Ectodermal cell (in vitro differentiated cells): ENCODE measurements around the gene PIK3AP1.

Experiments
- H3K27ac ChIP-seq: 2 replicates; pipeline ENCODE4 v1.7.0; 2013; ENCODE audit warnings: mild to moderate bottlenecking, low read depth, low read length; ENCODE audit not compliant: insufficient read depth, poor library complexity, severe bottlenecking
- H3K27me3 ChIP-seq: 2 replicates; pipeline ENCODE4 v1.7.0; 2013; ENCODE audit warnings: mild to moderate bottlenecking, low read length; ENCODE audit not compliant: insufficient read depth, control insufficient read depth, poor library complexity, severe bottlenecking
- H3K36me3 ChIP-seq: one replicate; pipeline ENCODE4 v1.7.0; 2013; ENCODE audit warnings: low read length; ENCODE audit not compliant: control insufficient read depth, insufficient read depth
- H3K4me1 ChIP-seq: one replicate; pipeline ENCODE4 v1.7.0; 2013; ENCODE audit warnings: low read length; ENCODE audit not compliant: control insufficient read depth, insufficient read depth
- H3K4me3 ChIP-seq: 2 replicates; pipeline ENCODE4 v1.7.0; 2013; ENCODE audit warnings: low read depth, low read length, control low read depth; ENCODE audit not compliant: insufficient read depth
- H3K9me3 ChIP-seq: 2 replicates; pipeline ENCODE4 v1.7.0; 2013; ENCODE audit warnings: mild to moderate bottlenecking, low read length, moderate library complexity; ENCODE audit not compliant: control insufficient read depth
- WGBS, 2 experiments: methylation state at CpG; one replicate each; pipeline ENCODE4 v1.1.7; 2013; ENCODE audit warnings: missing lambda C conversion rate in 2 of 2; 5-methylcytosine and 5-hydroxymethylcytosine counted together

PIK3AP1 gene

GRCh38 chr10:96573036-96573435 is 147.3 kb downstream of the PIK3AP1 start:
- Histone ChIP-seq H3K4me1 (no peaks in the 10 kb centered on the region), H3K27ac (no peak overlapping the region), H3K9me3 (no peaks in the 10 kb centered on the region), H3K27me3 (no peaks in the 10 kb centered on the region), H3K4me3 (no peak overlapping the region), H3K36me3 (peaks cover 12% of the 10 kb centered on the region)
- 89 to 97% methylated on average over 3 to 5 of the region's 5 CpGs for WGBS, 2 experiments

- Histone ChIP-seq H3K4me1 (no peaks in the 10 kb centered on the region), H3K27me3 (no peaks in the 10 kb centered on the region), H3K36me3 (peaks cover 12% of the 10 kb centered on the region), H3K27ac (no peak overlapping the region), H3K9me3 (no peaks in the 10 kb centered on the region), H3K4me3 (no peak overlapping the region)
- 88 to 93% methylated on average over 7 to 9 of the region's 10 CpGs for WGBS, 2 experiments
Observed at GRCh38 chr10:96570983-96571964, 149.0 kb downstream of the PIK3AP1 start.

GRCh38 chr10:96570511-96570910 is 149.8 kb downstream of the PIK3AP1 start:
- H3K4me1 ChIP-seq, result no peaks in the 10 kb centered on the region
- H3K4me3 ChIP-seq, result no peak overlapping the region
- H3K27ac ChIP-seq, result no peak overlapping the region
- H3K27me3 ChIP-seq, result no peaks in the 10 kb centered on the region
- H3K9me3 ChIP-seq, result no peaks in the 10 kb centered on the region
- WGBS, 2 experiments, result 90 to 96% methylated on average over 6 of the region's 6 CpGs
- H3K36me3 ChIP-seq, result peaks cover 9% of the 10 kb centered on the region

GRCh38 chr10:96568402-96568801 is 151.9 kb downstream of the PIK3AP1 start:
- Histone ChIP-seq H3K27ac (no peak overlapping the region), H3K4me1 (no peaks in the 10 kb centered on the region), H3K36me3 (no peaks in the 10 kb centered on the region), H3K27me3 (no peaks in the 10 kb centered on the region), H3K9me3 (no peaks in the 10 kb centered on the region), H3K4me3 (no peak overlapping the region)
- 89% methylated on average over 1 of the region's 1 CpG; no CpG with 5 or more reads in 1 of the 2 experiments for WGBS, 2 experiments

GRCh38 chr10:96565774-96566173 is 154.5 kb downstream of the PIK3AP1 start:
- Histone ChIP-seq H3K9me3 (no peaks in the 10 kb centered on the region), H3K36me3 (no peaks in the 10 kb centered on the region), H3K4me3 (no peak overlapping the region), H3K27ac (no peak overlapping the region), H3K27me3 (no peaks in the 10 kb centered on the region), H3K4me1 (no peaks in the 10 kb centered on the region)
- WGBS, 2 experiments, result 100% methylated on average over 1 of the region's 1 CpG

GRCh38 chr10:96560966-96561887 is 159.1 kb downstream of the PIK3AP1 start:
- no peaks in the 10 kb centered on the region for H3K4me1 ChIP-seq
- WGBS, 2 experiments, result 95 to 100% methylated on average over 2 of the region's 3 CpGs
- H3K9me3 ChIP-seq, result no peaks in the 10 kb centered on the region
- no peaks in the 10 kb centered on the region for H3K27me3 ChIP-seq
- H3K36me3 ChIP-seq, result peaks cover 8% of the 10 kb centered on the region
- H3K4me3 ChIP-seq, result no peak overlapping the region
- no peak overlapping the region for H3K27ac ChIP-seq

- Histone ChIP-seq H3K27ac (no peak overlapping the region), H3K4me3 (no peak overlapping the region), H3K36me3 (peaks cover 8% of the 10 kb centered on the region), H3K27me3 (no peaks in the 10 kb centered on the region), H3K4me1 (no peaks in the 10 kb centered on the region), H3K9me3 (no peaks in the 10 kb centered on the region)
- 89 to 90% methylated on average over 2 of the region's 2 CpGs for WGBS, 2 experiments
Observed at GRCh38 chr10:96560489-96560888, 159.8 kb downstream of the PIK3AP1 start.

- Histone ChIP-seq H3K4me1 (peaks cover 11% of the 10 kb centered on the region), H3K4me3 (no peak overlapping the region), H3K36me3 (peaks cover 13% of the 10 kb centered on the region), H3K27me3 (no peaks in the 10 kb centered on the region), H3K27ac (no peak overlapping the region), H3K9me3 (no peaks in the 10 kb centered on the region)
- WGBS, 2 experiments, result 79 to 84% methylated on average over 1 of the region's 1 CpG
Observed at GRCh38 chr10:96556003-96556402, 164.3 kb downstream of the PIK3AP1 start.

GRCh38 chr10:96555330-96555729 is 165.0 kb downstream of the PIK3AP1 start:
- Histone ChIP-seq H3K27me3 (no peaks in the 10 kb centered on the region), H3K27ac (no peak overlapping the region), H3K36me3 (peaks cover 13% of the 10 kb centered on the region), H3K4me3 (no peak overlapping the region), H3K4me1 (peaks cover 11% of the 10 kb centered on the region), H3K9me3 (no peaks in the 10 kb centered on the region)
- WGBS, 2 experiments, result 90 to 96% methylated on average over 3 of the region's 3 CpGs

- 94 to 99% methylated on average over 5 of the region's 5 CpGs for WGBS, 2 experiments
- no peaks in the 10 kb centered on the region for H3K9me3 ChIP-seq
- H3K4me1 ChIP-seq, result no peaks in the 10 kb centered on the region
- H3K27ac ChIP-seq, result no peak overlapping the region
- no peak overlapping the region for H3K4me3 ChIP-seq
- no peaks in the 10 kb centered on the region for H3K27me3 ChIP-seq
- peaks cover 15% of the 10 kb centered on the region for H3K36me3 ChIP-seq
Observed at GRCh38 chr10:96548589-96548988, 171.7 kb downstream of the PIK3AP1 start.
